ENCODE measurements around the gene TRAPPC2L. TPM values are rescaled to one million over a fixed set of nuclear protein-coding genes. Genes with fewer than 3 reads are reported as not detected.
A peak's percentile ranks its signal among the peaks of the same experiment; 100 is the strongest.

The TRAPPC2L gene
- total RNA-seq, 6 donors from 2014 or later, result 10.9 to 62.5 (median 32.4) TPM

DNA sequence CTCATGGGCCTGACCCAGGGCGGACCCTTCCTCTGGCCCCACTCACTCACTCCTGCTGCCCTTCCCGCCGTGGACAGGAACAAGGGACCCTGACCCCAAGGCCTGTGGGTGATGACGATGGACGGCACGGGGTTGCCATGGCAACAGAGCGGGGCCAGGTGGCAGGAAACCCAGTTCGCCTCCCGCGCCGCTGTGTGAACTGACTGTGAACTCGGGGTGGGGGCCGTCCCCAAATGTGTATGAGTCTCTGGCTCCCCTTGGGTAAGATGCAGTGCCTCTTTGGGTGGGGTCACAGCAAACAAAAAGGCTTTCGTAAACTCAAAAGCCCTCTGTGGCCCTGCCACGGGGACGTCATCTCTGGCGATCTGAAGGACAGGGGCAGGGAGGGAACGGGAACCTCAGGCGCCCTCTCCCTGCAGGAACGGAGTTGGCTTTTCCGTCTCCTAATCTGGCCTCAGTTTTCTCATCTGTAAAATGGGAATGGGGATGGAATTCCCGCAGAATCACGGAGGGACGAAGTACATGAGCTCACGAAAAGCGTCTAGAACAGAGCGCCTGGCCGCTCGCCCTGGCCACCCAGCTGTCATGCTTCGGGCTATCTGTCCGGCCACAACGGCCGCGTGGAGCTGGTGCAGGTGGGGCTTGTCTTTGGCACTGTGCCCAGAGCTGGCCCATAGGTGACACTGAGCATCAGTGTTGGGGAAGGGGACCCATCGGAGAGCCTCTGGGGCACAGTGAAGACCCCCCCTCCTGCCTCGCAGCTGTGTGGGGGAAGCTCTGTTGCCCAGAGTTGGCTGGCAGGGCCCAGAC lies 54.4 kb downstream of the TRAPPC2L start:
- H3K27me3 ChIP-seq, result no peaks in the 10 kb centered on the region
- no peaks in the 10 kb centered on the region for H3K36me3 ChIP-seq
- WGBS, 2 donors, result 68 to 74% methylated on average over 28 to 35 of the region's 36 CpGs
- H3K27ac ChIP-seq, result peak overlapping the region in 2 of 4 donors; percentile 51 to 54
- H3K4me3 ChIP-seq, result no peak overlapping the region
- H3K9me3 ChIP-seq, result no peaks in the 10 kb centered on the region
- no peak for TF ChIP-seq EP300 (IDR thresholded peaks at IDR 0.05)
- TF ChIP-seq POLR2A (IDR thresholded peaks at IDR 0.05), result no peak
- peak in 1 of 2 donors; percentile 41 for TF ChIP-seq POLR2AphosphoS5 (IDR thresholded peaks at IDR 0.05)
- ATAC-seq (ENCODE audit: low FRiP score in 2 of 2), result no peak
- H3K4me1 ChIP-seq, result peaks cover 0 to 15% (median 12%) of the 10 kb centered on the region in 4 donors
- DNase-seq, result peak in 1 of 2 donors; percentile 73

- DNase-seq (peak in 1 of 2 donors; percentile 72), ATAC-seq (ENCODE audit: low FRiP score in 2 of 2) (no peak)
- peaks cover 0 to 15% (median 12%) of the 10 kb centered on the region in 4 donors for H3K4me1 ChIP-seq
- no peak overlapping the region for H3K4me3 ChIP-seq
- TF ChIP-seq POLR2A (IDR thresholded peaks at IDR 0.05) (no peak), POLR2AphosphoS5 (IDR thresholded peaks at IDR 0.05) (no peak), EP300 (IDR thresholded peaks at IDR 0.05) (no peak), CTCF (IDR thresholded peaks at IDR 0.05) (no peak)
- H3K27me3 ChIP-seq, result no peaks in the 10 kb centered on the region
- no peaks in the 10 kb centered on the region for H3K9me3 ChIP-seq
- H3K36me3 ChIP-seq, result no peaks in the 10 kb centered on the region
- H3K27ac ChIP-seq, result no peak overlapping the region
- WGBS, 2 donors, result 86 to 94% methylated on average over 2 to 13 of the region's 16 CpGs
Observed at GRCh38 chr16:88911946-88912310, 55.0 kb downstream of the TRAPPC2L start.

Other genes starting within 250 kb of the TRAPPC2L start
- under 1 TPM in 2 of 6 donors, not detected in 4; 0.40 to 0.76 TPM for gene IL17C, start 218.6 kb upstream of the TRAPPC2L start, total RNA-seq
- gene CYBA, start 206.1 kb upstream of the TRAPPC2L start, total RNA-seq, result 100 to 1,000 TPM; 213 to 472 (median 322) TPM
- gene MVD, start 194.0 kb upstream of the TRAPPC2L start, total RNA-seq, result 100 to 1,000 TPM in 2 of 6 donors, 10 to 100 TPM in 4; 38.1 to 114 (median 90.5) TPM
- gene SNAI3, start 170.6 kb upstream of the TRAPPC2L start, total RNA-seq, result 1 to 10 TPM in 4 of 6 donors, under 1 TPM in 1, not detected in 1; 0.78 to 8.1 (median 7.0) TPM
- gene RNF166, start 150.7 kb upstream of the TRAPPC2L start, total RNA-seq, result 100 to 1,000 TPM in 1 of 6 donors, 10 to 100 TPM in 5; 23.2 to 101 (median 64.6) TPM
- 10 to 100 TPM in 5 of 6 donors, 1 to 10 TPM in 1; 9.4 to 31.4 (median 20.6) TPM for gene CTU2, start 150.6 kb upstream of the TRAPPC2L start, total RNA-seq
- gene PIEZO1, start 71.9 kb upstream of the TRAPPC2L start, total RNA-seq, result 100 to 1,000 TPM; 107 to 535 (median 239) TPM
- gene CDT1, start 53.3 kb upstream of the TRAPPC2L start, total RNA-seq, result 1 to 10 TPM in 5 of 6 donors, not detected in 1; 2.3 to 4.7 (median 3.5) TPM
- gene APRT, start 45.2 kb upstream of the TRAPPC2L start, total RNA-seq, result 100 to 1,000 TPM in 4 of 6 donors, 10 to 100 TPM in 2; 76.5 to 147 (median 124) TPM
- 100 to 1,000 TPM in 1 of 6 donors, 10 to 100 TPM in 5; 24.8 to 140 (median 45.6) TPM for gene GALNS, start 180 bp upstream of the TRAPPC2L start, total RNA-seq
- gene PABPN1L, start 9.5 kb downstream of the TRAPPC2L start, total RNA-seq, result under 1 TPM in 1 of 6 donors, not detected in 5; 0.20 TPM
- 10 to 100 TPM in 4 of 6 donors, 1 to 10 TPM in 2; 2.7 to 33.5 (median 15.2) TPM for gene CBFA2T3, start 120.1 kb downstream of the TRAPPC2L start, total RNA-seq
- 10 to 100 TPM; 30.2 to 97.4 (median 35.3) TPM for gene ACSF3, start 236.7 kb downstream of the TRAPPC2L start, total RNA-seq

All from upper lobe of left lung (tissue), 6 donors.